HG03457 (cell line): ENCODE data around the gene LAGE3.
A peak's percentile ranks its signal among the peaks of the same experiment; 100 is the strongest.

Experiments
- ATAC-seq: cut with Tn5 transposase; IDR thresholded peaks from one replicate; pipeline ENCODE4 v1.9.1; 2021; ENCODE audit warnings: moderate number of reproducible peaks; ENCODE audit not compliant: unreplicated experiment

The LAGE3 gene

GRCh38 chrX:154458954-154459778 is 19.9 kb downstream of the LAGE3 start:
- no peak for ATAC-seq

- no peak for ATAC-seq
Observed at GRCh38 chrX:154458116-154458953, 20.7 kb downstream of the LAGE3 start, which contains the start of gene PLXNA3. PLXNA3 (plus strand) TSS chrX:154458281; CDS start chrX:154460184, 1,903 bp downstream.

GRCh38 chrX:154457491-154458115 is 21.5 kb downstream of the LAGE3 start:
- no peak for ATAC-seq

GRCh38 chrX:154452823-154453222 is 26.3 kb downstream of the LAGE3 start:
- ATAC-seq, result no peak

- no peak for ATAC-seq
Observed at GRCh38 chrX:154450312-154450711, 28.8 kb downstream of the LAGE3 start.

GRCh38 chrX:154449618-154450017 is 29.5 kb downstream of the LAGE3 start:
- ATAC-seq, result no peak

GRCh38 chrX:154448484-154448883 is 30.6 kb downstream of the LAGE3 start:
- ATAC-seq, result no peak

GRCh38 chrX:154446430-154446829 is 32.7 kb downstream of the LAGE3 start:
- no peak for ATAC-seq

GRCh38 chrX:154445776-154446175 is 33.3 kb downstream of the LAGE3 start:
- no peak for ATAC-seq

GRCh38 chrX:154444755-154445246 is 34.3 kb downstream of the LAGE3 start:
- ATAC-seq, result no peak

- peak; percentile 77 for ATAC-seq
Observed at GRCh38 chrX:154443992-154444754, 34.9 kb downstream of the LAGE3 start, which contains the start of gene FAM50A. FAM50A (plus strand) TSS chrX:154444141; CDS start chrX:154444236, 95 bp downstream.

GRCh38 chrX:154443479-154443910 is 35.6 kb downstream of the LAGE3 start:
- no peak for ATAC-seq

GRCh38 chrX:154441984-154442707 is 36.9 kb downstream of the LAGE3 start:
- ATAC-seq, result no peak

- ATAC-seq, result no peak
Observed at GRCh38 chrX:154441564-154441963, 37.5 kb downstream of the LAGE3 start.

- ATAC-seq, result no peak
Observed at GRCh38 chrX:154440623-154441357, 38.3 kb downstream of the LAGE3 start.

- no peak for ATAC-seq
Observed at GRCh38 chrX:154439841-154440240, 39.2 kb downstream of the LAGE3 start.

GRCh38 chrX:154437971-154438893 is 40.8 kb downstream of the LAGE3 start:
- no peak for ATAC-seq
